ENCODE measurements around the gene KLHL21. TPM values are rescaled to one million over a fixed set of nuclear protein-coding genes. Genes with fewer than 3 reads are reported as not detected.

The KLHL21 gene
- total RNA-seq, 1 donor from 2014 or later = 15.9 TPM

GRCh38 chr1:6545276-6546112 lies 57.2 kb downstream of the KLHL21 start:
- H3K36me3 Mint-ChIP-seq (ENCODE audit: low read depth) = peaks cover 73% of the 10 kb centered on the region
- no peaks in the 10 kb centered on the region for H3K9me3 Mint-ChIP-seq
- no peak for ATAC-seq (ENCODE audit: low read depth)
- H3K27me3 Mint-ChIP-seq = no peaks in the 10 kb centered on the region
- H3K4me3 Mint-ChIP-seq = peak overlapping the region; percentile 13
- peak overlapping the region; percentile 15 for H3K27ac Mint-ChIP-seq
- intact Hi-C loops (cut with micrococcal nuclease) = no loop called here
- H3K4me1 Mint-ChIP-seq = peaks cover 30% of the 10 kb centered on the region
- ChIA-PET CTCF (no interaction called here), POLR2A (no interaction called here)
- DNase-seq = no peak
- TF ChIP-seq CTCF (IDR thresholded peaks at IDR 0.05) = no peak

DNA sequence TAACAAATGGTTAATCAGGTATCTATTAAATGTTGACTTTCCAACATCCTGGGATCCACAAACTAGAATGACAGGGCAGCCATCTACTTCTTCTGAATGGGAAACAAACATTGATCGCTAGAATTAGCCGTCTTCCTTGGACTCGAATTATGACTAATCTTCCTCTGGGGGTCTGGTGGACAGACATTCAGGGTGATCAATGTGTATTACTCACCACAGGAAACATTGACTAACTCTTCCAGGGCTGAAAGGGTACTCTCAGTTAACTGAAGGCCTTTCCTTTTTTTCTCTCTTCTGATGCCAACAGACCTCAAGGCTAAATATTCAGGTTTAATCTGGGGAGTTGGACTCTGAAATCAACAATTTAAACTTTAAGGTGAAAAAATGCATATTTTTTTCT lies 57.8 kb downstream of the KLHL21 start:
- DNase-seq (no peak), ATAC-seq (ENCODE audit: low read depth) (no peak)
- POLR2A ChIA-PET = no interaction called here
- H3K36me3 Mint-ChIP-seq (ENCODE audit: low read depth) = peaks cover 68% of the 10 kb centered on the region
- no peak overlapping the region for H3K4me3 Mint-ChIP-seq
- H3K27me3 Mint-ChIP-seq = no peaks in the 10 kb centered on the region
- intact Hi-C loops (cut with micrococcal nuclease) = no loop called here
- peak overlapping the region; percentile 18 for H3K27ac Mint-ChIP-seq
- no peak for TF ChIP-seq CTCF (IDR thresholded peaks at IDR 0.05)
- CTCF ChIA-PET = no interaction called here
- no peaks in the 10 kb centered on the region for H3K9me3 Mint-ChIP-seq
- H3K4me1 Mint-ChIP-seq = peaks cover 30% of the 10 kb centered on the region

Other genes starting within 250 kb of the KLHL21 start
- 12.3 and 12.7 TPM in 2 replicates for gene ACOT7, start 209.1 kb downstream of the KLHL21 start, total RNA-seq
- not detected in 2 replicates for gene HES2, start 182.9 kb downstream of the KLHL21 start, total RNA-seq
- gene ESPN, start 178.1 kb downstream of the KLHL21 start, total RNA-seq = 0.18 TPM in 1 of 2 replicates, not detected in the other
- gene TNFRSF25, start 136.7 kb downstream of the KLHL21 start, total RNA-seq = 2.5 and 2.8 TPM in 2 replicates
- 0.22 and 0.27 TPM in 2 replicates for gene PLEKHG5, start 111.2 kb downstream of the KLHL21 start, total RNA-seq
- 43.6 and 58.6 TPM in 2 replicates for gene NOL9, start 48.4 kb downstream of the KLHL21 start, total RNA-seq
- not detected in 2 replicates for gene TAS1R1, start 47.6 kb downstream of the KLHL21 start, total RNA-seq
- 53.2 and 53.8 TPM in 2 replicates for gene ZBTB48, start 22.9 kb downstream of the KLHL21 start, total RNA-seq
- gene PHF13, start 10.9 kb upstream of the KLHL21 start, total RNA-seq = 5.4 and 6.1 TPM in 2 replicates
- 16.2 and 21.3 TPM in 2 replicates for gene THAP3, start 22.0 kb upstream of the KLHL21 start, total RNA-seq
- 57.0 and 65.6 TPM in 2 replicates for gene DNAJC11, start 98.9 kb upstream of the KLHL21 start, total RNA-seq
- gene CAMTA1, start 182.6 kb upstream of the KLHL21 start, total RNA-seq = 49.8 and 50.8 TPM in 2 replicates